Right lobe of liver (tissue), 6 donors: ENCODE results near the gene CEP128. TPM values are rescaled to one million over a fixed set of nuclear protein-coding genes. Genes with fewer than 3 reads are reported as not detected.

Source experiments
- ATAC-seq, 4 donors: fragments of 200-7000 bp; cut with Tn5 transposase; one replicate each; pipeline ENCODE4 v1.9.1; 2020; ENCODE audit warnings: mild to moderate bottlenecking in 4 of 4, moderate library complexity in 4 of 4
- DNase-seq, 3 donors: peaks; one replicate each; pipeline ENCODE4 v3.0.0-alpha.2; 2020
- H3K27ac ChIP-seq, 3 donors: fragments of 200-600 bp; one replicate each; pipeline ENCODE4 v1.8.0; 2022
- H3K27me3 ChIP-seq, 2 donors: fragments of 200-600 bp; one replicate each; pipeline ENCODE4 v1.8.0; 2022
- H3K36me3 ChIP-seq, 4 donors: fragments of 200-600 bp; sonication (generic) in 1 of 4; one replicate each; pipeline versions ENCODE4 v1.5.1 to v1.8.0; 2017 to 2022; ENCODE audit warnings: control low read depth in 1 of 4
- H3K4me1 ChIP-seq, 4 donors: fragments of 200-600 bp; sonication (generic) in 1 of 4; one replicate each; pipeline versions ENCODE4 v1.5.1 to v1.8.0; 2017 to 2022; ENCODE audit warnings: control low read depth in 1 of 4
- H3K4me3 ChIP-seq, 3 donors: fragments of 200-600 bp; one replicate each; pipeline ENCODE4 v1.8.0; 2022
- H3K9me3 ChIP-seq, 4 donors: fragments of 200-600 bp; sonication (generic) in 1 of 4; one replicate each; pipeline versions ENCODE4 v1.5.1 to v1.8.0; 2017 to 2022; ENCODE audit warnings: control low read depth in 1 of 4
- CTCF ChIP-seq, 4 donors: fragments of 200-600 bp in 3 of 4; fragments of 450-650 bp in 1 of 4; IDR thresholded peaks; one replicate each; pipeline versions ENCODE4 v1.5.1 to v1.8.0; 2016 to 2022; ENCODE audit warnings: antibody characterized with exemption in 4 of 4, mild to moderate bottlenecking in 2 of 4
- POLR2A ChIP-seq: fragments of 450-650 bp; IDR thresholded peaks from one replicate; pipeline ENCODE4 v1.6.1; 2017; ENCODE audit warnings: antibody characterized with exemption, mild to moderate bottlenecking
- WGBS: methylation state at CpG from one replicate; pipeline ENCODE4 v1.1.6; 2018; ENCODE audit warnings: low coverage, low lambda C conversion rate; ENCODE audit not compliant: insufficient coverage; ENCODE audit errors: missing lambda C conversion rate; 5-methylcytosine and 5-hydroxymethylcytosine counted together
- intact Hi-C, 2 donors: fragments of 100-400 bp; cut with DNase I; formaldehyde crosslinking; loops; one replicate each; pipeline versions ENCODE4 v1.11.2 to v1.14.1; 2022
- total RNA-seq, 6 experiments: library from RNA; depleted of rRNA in 2 of 6; stranded (reverse); fragments of >200 nt in 2 of 6; fragmentation: NEBNext Ultra II Directional in 3 of 6; extraction: Animal tissue kit (Norgen Biotek cat#: 25700) in 3 of 6; gene quantifications; one replicate each; pipeline versions ENCODE4 v1.1.0 to v1.2.4, GENCODE V29; 2016 to 2023
- donor health status: DM: no; HTN: yes; CAD: no.
- donor health status: DM: no; HTN: no; CAD: no.
- donor health status: DM: no; HTN: no; CAD: no.
- donor health status: DM: no; HTN: yes; CAD: no.
- donor health status: DM: no; HTN: yes; CAD: no.

Gene CEP128
- total RNA-seq, 6 experiments from 2014 or later: 0.81 to 9.5 (median 1.7) TPM

- Histone ChIP-seq H3K36me3 (no peaks in the 10 kb centered on the region), H3K9me3 (no peaks in the 10 kb centered on the region), H3K27me3 (no peaks in the 10 kb centered on the region), H3K4me1 (peaks cover 0 to 15% (median 0%) of the 10 kb centered on the region in 4 donors), H3K4me3 (no peak overlapping the region), H3K27ac (no peak overlapping the region)
- ATAC-seq: peak in 3 of 4 donors; percentile 50 to 62 (median 50)
- DNase-seq: no peak
- 22% methylated on average over 1 of the region's 1 CpG for WGBS
- intact Hi-C loops: no loop called here
- no peak for TF ChIP-seq POLR2A
- TF ChIP-seq CTCF (IDR thresholded peaks at IDR 0.05): no peak
Observed at GRCh38 chr14:80948291-80948690, 6.8 kb upstream of the CEP128 start.

DNA sequence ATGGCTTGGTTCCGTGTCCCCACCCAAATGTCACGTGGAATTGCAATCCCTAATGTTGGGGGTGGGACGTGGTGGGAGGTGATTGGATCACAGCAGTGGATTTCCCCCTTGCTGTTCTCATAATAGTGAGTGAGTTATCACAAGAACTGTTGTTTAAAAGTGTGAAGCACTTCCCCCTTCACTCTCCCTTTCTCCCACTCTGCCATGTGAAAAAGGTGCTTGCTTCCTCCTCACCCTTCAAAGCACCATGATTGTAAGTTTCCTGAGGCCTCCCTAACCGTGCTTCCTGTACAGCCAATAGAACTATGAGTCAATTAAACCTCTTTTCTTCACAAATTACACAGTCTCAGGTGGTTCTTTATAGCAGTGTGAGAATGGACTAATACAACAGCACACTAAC is 5.3 kb upstream of the CEP128 start:
- peaks cover 0 to 15% (median 0%) of the 10 kb centered on the region in 4 donors for H3K4me1 ChIP-seq
- no peaks in the 10 kb centered on the region for H3K36me3 ChIP-seq
- H3K4me3 ChIP-seq: no peak overlapping the region
- H3K9me3 ChIP-seq: no peaks in the 10 kb centered on the region
- H3K27ac ChIP-seq: no peak overlapping the region
- WGBS: 69% methylated on average over 4 of the region's 4 CpGs
- ATAC-seq: no peak
- no peaks in the 10 kb centered on the region for H3K27me3 ChIP-seq
- intact Hi-C loops: no loop called here
- no peak for DNase-seq
- no peak for TF ChIP-seq CTCF (IDR thresholded peaks at IDR 0.05)
- TF ChIP-seq POLR2A: no peak

DNA sequence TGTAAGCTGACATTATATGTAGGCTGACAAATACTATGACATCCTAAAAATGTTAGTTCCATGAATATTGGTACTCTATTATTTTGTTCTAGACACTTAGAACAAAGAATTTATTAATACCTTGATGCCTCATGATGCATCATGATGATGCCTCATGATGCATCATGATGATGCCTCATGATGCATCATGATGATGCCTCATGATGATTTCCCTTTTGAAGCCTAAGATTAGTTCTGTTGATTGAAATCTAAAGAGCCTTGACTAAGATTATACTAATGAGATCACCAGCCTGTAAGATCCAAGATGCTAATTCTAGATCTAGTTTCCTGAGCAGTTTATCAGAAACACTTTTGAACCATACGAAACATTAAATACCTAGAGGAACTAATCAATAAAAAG is 4.6 kb upstream of the CEP128 start:
- WGBS: 82% methylated on average over 1 of the region's 1 CpG
- no peak for ATAC-seq
- intact Hi-C loops: no loop called here
- no peaks in the 10 kb centered on the region for H3K9me3 ChIP-seq
- H3K27me3 ChIP-seq: no peaks in the 10 kb centered on the region
- no peak overlapping the region for H3K27ac ChIP-seq
- no peak overlapping the region for H3K4me3 ChIP-seq
- H3K4me1 ChIP-seq: peaks cover 0 to 15% (median 0%) of the 10 kb centered on the region in 4 donors
- TF ChIP-seq POLR2A: no peak
- no peak for TF ChIP-seq CTCF (IDR thresholded peaks at IDR 0.05)
- no peak for DNase-seq
- no peaks in the 10 kb centered on the region for H3K36me3 ChIP-seq

GRCh38 chr14:80944861-80945617 is 3.5 kb upstream of the CEP128 start:
- Histone ChIP-seq H3K36me3 (no peaks in the 10 kb centered on the region), H3K9me3 (no peaks in the 10 kb centered on the region), H3K4me3 (no peak overlapping the region), H3K4me1 (peaks cover 0 to 18% (median 0%) of the 10 kb centered on the region in 4 donors), H3K27ac (no peak overlapping the region), H3K27me3 (no peaks in the 10 kb centered on the region)
- intact Hi-C loops: no loop called here
- ATAC-seq: no peak
- no peak for DNase-seq
- WGBS: 62% methylated on average over 5 of the region's 5 CpGs
- TF ChIP-seq CTCF (IDR thresholded peaks at IDR 0.05): no peak
- TF ChIP-seq POLR2A: no peak
